GM11168 (cell line): ENCODE data around the gene HIPK4.
"Not testable (repeated sequence)": the region's sequence is repeated elsewhere in the genome, so short reads cannot be mapped to it uniquely, and the experiment has no call there.

Source experiments
- in situ Hi-C: fragments of 300-500 bp; cut with MboI; formaldehyde crosslinking; loops from one replicate; pipeline ENCODE4 v1.12.0; 2022; ENCODE audit warnings: low sequenced_read_pairs; ENCODE audit not compliant: unreplicated experiment

The HIPK4 gene

DNA sequence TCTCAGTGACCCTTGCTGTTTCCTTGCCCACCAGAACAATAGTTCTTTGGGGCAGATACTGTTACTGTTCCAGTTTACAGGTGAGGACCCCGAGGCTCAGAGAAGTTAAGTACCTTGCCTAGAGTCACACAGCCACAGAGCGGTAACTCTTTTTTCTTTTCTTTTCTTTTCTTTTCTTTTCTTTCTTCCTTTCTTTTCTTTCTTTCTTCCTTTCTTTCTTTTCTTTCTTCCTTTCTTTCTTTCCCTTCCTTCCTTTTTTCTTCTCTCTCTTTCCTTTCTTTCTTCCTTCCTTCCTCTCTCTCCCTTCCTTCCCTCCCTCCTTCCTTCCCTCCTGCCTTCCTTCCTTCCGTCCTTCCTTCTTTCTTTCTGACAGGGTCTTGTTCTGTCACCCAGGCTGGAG lies 28.1 kb upstream of the HIPK4 start:
- in situ Hi-C loops, result no loop called here

DNA sequence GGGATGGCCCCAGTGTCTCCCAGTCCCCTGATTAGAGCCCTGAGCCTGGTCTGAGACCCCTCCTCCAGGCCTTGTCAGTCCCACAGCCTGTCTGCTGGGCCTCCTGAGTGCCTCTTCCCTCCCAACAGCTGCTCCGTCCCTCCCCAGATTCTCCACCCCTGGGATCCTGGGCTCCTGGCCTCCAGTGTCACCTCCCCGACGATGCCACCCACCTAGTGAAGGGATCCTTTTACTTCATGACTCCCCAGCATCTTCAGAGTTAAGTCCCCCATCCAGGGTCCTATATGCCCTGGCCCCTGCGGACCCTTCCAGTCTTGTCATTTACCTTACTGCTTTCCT lies 27.6 kb upstream of the HIPK4 start:
- in situ Hi-C loops, result no loop called here

DNA sequence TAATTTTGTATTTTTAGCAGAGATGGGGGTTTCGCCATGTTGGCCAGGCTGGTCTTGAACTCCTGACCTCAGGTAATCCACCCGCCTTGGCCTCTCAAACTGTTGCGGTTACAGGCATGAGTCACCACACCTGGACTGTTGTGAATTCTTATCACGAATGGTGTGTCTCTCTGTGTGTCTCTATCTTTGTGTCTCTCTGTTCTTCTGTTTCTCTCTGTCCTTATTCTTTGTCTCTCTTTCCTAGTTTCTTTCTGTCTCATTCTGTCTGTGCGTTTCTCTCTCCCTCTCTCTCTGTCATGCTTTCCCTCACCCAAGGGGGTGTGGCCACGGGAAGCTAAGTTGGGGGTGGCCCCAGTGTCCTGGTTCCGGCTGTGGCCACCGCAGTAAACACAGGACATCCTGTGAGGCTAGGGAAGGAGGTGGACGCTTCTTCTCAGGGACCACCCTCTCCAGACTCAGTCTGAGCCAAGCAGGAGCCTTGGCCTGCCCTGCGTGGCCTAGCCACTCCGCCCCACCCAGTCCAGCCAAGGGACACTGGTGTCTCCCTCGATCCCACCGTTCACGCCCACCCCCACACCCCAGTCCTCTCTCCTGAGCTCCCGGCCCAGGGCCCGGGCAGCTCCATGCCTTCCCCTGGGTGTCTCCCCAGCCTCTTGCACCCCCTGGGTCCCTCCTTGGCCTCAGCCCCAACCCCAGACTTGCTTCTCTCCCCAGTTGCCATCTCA lies 27.1 kb upstream of the HIPK4 start:
- in situ Hi-C loops, result no loop called here

DNA sequence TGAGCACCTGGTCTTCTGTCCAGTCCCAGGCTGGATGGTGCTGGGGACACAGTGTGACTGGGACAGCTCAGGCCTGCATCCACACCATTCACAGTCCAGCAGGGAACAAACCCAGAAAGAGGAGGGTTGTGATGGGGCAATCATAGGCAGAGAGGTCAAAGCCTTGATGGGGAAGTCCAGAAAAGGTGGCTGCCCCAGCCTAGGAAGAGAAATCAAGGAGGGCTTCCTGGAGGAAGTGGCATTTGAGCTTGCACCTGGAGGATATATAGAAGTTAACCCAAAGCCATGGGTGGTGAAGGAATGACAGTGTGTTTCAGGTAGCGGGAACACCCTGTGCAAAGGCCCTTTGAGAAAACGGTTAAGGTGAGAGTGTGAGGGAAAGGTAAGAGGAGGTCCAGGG lies 25.8 kb upstream of the HIPK4 start:
- in situ Hi-C loops, result no loop called here

DNA sequence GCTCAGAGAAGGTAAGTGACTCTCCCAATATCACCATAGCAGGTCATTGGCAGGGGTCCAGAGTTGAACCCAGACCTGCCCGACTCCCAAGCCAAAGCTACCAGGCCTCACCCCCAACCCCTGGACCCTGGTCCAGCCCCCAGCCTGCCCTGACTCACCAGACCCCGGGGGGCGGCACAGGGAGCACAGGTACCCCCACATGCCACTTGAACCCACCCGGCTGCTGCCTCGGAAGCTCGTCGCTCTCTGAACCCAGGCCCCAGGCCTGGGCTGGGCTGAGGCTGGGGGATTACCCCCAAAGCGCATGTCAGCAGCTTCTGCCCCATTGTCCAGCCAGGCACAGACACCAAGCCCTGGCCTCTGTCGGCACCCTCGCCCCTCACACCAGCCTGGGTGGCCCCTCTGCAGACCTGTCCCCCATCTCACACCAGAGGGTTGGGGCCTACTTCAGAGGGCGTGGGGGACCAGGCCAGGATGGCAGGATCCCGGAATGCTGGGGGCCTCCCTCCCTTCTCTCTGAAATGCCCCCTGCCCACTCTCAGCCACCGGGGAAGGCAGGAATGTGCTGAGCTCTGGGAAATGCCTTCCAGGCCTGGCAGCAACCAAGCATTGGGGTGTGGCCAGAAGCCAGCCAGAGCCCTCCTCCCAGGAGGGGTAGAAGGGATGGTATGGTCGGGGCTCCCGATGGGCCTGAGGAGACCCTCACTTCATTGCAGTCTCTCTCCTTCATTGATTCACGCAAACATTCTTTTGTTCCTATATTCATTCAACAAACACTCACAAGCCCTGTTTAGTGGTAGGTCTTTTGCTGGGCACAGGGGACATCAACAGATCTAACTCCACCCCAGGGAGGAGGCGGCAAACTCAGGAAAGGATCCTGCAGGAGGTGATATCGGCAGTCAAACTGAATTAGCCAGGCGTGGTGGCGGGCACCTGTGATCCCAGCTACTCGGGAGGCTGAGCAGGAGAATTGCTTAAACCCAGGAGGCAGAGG lies 24.9 kb upstream of the HIPK4 start:
- in situ Hi-C loops, result no loop called here

DNA sequence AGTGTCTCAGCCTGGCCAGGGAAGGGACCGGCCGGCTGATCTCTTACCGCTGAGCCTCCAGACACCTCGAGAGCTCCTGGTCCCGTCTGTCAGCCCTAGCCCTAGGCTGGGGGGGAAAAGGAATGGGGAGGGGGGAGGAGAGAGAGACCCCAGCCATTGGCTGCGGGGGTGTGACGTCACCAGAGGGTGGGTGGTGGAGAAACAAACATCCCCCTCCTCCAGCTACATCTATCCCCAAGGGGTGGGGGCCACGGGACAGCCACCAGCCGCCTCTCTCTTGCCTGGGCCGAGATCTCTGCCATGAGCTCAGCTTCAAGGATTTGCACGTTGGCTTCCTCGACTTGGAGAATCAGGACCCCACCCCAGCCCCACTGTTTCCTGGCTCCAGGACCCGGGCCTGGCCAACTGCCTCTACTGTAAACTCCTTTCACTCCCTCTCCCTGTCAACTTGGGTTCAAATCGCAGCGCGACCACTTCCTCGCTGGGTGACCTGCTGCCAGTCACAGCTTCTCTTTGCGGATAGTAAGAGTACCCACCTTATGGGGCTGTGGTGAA lies 23.4 kb upstream of the HIPK4 start, which contains the start of gene PRX:
Gene PRX, minus strand, starts transcription at position 88 of the 555 bp plus-strand sequence. CDS start 5,446 bp downstream, outside the sequence.
- in situ Hi-C loops, result no loop called here

DNA sequence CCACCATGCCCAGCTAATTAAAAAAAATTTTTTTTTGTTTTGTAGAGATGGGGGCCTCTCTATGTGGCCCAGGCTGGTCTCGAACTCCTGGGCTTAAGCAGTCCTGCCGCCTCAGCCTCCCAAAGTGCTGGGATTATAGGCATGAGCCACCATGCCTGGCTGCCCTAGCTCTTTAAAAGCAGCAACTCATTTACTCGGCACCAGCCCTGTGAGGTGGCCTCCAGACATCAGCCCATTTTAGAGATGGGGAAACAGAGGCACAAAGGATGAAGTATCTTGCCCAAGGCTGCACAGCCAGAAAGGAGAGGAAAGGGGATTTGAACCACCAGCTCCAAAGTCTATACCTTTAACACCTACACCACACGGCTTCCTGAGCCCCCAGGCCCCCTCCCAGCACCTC lies 22.9 kb upstream of the HIPK4 start:
- in situ Hi-C loops, result no loop called here

DNA sequence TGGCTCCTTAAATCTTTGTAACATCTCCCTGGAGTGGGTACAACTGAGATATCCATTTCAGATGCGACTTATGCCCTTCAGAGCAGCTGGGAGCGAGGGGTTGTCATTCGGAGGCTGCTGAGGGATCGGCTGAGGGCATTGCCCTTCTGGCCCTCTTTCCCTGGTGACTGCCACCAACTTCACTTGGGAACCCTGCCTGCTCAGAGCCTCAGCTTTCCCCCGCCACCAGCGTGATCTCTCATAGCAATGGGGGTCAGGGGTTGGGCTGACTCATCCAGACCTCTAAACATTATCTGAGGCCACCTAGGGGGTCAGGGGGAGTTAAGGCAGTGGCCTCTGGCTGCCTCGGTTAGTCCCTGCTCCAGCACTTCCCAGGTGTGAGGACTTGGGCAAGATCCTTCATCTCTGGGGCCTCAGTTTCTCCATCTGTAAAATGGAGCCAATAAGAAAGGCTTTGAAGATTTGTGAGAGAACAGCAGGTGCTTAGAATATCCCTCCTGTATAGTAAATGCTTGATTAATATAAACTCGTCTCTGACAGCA lies 22.0 kb upstream of the HIPK4 start:
- in situ Hi-C loops, result no loop called here

DNA sequence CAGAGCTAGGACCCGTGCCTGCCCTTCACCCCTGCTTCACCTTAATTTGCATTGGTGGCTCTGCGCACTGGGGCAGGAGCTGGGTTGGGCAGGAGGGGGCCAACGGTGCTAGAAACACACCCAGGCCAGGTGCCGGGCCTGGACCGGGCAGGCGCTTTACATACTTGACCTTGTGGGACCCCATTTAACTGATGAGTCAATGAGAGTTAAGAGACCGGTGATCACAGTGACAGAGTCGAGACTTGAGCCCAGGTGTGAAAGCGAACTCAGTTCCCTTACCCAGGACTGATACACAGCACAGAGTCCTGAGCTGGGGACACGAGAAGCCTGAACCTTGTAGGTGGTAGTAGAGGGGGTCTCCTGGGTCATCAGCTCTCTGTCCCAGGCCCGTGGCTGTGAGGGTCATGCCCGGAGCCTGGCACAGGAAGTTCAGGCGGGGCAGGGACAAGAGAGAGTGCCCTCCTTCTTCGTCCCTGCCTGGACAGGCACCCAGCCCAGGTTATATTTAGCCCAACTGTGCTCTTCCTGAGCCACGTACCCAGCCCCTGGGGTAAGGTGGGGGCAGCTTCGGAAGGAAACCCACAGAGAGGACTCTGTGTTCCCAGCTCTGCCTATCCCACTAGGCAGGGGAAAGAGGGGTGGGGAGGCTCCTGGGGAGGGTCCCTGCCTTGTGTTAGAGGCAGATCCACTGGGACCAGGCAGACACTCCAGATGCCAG lies 21.3 kb upstream of the HIPK4 start:
- in situ Hi-C loops, result no loop called here

DNA sequence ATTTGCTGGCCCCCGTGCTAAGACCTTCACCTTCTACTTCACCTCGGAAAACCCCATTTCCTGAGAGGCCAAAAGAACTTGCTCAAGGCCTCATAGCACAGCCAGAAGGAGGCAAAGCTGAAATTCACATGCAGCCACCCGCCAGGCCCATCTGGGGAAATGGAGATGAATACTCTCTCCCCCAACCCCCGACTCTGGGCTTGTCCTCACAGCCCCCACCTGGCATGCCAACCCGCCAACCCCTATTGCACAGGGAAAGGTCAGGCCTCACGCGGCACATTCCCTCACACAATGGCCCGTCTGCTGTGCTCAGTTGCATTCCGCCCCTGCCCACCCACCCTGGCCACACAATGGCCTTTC lies 20.0 kb upstream of the HIPK4 start:
- in situ Hi-C loops, result no loop called here

DNA sequence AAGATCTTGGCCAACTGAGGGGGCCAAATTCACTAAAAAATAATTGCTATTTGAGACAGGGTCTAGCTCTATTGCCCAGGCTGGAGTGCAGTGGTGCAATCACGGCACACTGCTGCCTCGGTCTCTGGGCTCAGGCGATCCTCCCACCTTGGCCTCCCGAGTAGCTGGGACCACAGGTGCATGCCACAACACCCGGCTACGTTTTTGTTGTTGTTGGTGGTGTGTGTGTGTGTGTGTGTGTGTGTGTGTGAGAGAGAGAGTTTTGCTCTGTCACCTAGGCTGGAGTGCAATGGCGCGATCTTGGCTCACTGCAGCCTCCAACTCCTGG lies 18.6 kb upstream of the HIPK4 start:
- in situ Hi-C loops, result not testable (repeated sequence)

DNA sequence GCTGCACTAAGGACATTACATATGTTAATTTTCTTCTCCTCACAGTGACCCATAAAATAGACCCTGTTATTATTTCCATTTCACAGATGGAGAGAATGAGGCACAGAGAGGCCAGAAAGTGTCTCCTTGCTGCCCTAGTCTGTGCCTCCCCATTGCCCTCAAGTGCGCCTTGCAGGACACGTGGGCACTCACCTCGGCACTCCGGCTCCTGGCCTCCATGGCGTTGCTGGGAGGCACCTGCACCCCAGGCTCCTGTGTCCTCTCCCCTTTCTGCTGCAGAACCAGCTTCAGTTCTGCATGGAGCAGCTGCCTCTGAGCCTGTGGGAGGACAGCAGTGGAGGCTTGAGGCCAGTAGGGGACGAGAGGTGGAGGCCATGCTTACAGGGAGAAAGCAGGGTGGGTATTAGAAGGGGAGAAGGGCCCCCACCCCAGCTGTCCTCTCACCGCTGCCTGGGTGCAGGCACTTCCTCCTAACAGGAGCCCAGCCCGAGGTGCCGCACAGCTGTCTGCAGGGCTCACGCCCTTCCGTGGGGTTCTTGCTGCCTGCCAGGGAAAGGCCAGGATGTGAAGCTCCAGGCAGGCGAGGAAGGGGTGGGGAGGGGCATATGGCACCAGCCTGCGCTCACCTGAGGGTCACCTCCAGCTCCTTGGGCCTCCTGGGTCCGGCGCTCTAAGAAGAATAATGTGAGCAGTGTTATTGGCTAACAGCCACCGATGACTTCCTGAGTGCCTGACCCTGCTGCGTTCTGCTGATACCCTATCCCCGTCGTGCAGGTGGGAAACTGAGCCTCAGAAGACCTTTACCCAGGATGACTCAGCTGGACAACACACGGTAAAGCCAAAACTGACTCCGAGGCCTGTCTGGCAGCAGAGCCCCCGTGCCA lies 18.0 kb upstream of the HIPK4 start:
- in situ Hi-C loops, result no loop called here

DNA sequence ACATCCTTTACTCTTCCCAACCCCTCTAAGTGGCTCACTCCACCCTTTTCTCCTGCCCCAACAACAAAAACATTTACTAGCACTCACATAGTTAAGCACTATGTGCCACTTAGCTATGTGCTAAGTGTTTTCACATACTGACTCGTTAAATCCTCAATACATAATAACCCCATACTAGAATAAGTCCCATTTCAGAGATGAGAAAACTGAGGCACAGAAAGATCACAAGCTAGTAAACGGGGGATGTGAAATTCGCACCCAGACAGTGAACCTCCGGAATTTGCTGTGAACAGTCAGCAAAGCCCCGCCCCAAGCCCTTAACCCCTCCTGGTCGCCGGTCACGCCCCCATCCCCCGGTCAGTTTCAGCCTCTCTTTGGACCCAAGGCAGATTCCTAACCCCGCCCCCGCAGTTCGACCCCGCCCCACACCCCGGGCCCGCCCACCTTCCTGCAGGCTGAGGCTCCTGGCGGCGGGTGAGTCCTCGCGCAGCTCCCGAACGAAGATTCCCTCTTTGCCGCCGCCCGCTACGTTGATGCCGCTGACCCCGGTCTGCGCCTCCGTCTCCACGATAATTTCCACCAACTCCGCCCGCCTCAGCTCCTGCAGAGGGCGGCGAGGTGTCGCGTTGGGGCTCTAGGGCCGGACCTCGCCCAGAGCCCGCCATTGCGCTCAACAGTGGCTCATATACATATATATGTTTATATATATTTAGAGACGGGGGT lies 13.4 kb upstream of the HIPK4 start:
- in situ Hi-C loops, result no loop called here

DNA sequence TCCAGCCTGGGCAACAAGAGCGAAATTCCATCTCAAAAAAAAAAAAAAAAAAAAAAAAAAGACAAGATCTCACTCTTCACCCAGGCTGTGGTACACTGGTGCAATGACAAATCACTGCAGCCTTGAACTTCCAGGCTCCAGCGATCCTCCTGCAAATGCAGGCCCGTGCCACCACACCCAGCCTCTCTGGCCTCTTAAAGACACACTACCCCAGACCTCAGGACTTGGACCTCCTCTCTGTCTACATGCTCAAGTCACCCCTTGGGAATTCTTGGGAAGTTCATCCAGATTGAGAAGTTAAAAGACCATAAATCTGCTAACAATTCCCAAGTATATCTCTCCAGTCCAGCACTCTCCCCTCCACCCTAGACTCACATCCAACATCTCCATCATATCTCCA lies 10.6 kb upstream of the HIPK4 start:
- in situ Hi-C loops, result no loop called here

DNA sequence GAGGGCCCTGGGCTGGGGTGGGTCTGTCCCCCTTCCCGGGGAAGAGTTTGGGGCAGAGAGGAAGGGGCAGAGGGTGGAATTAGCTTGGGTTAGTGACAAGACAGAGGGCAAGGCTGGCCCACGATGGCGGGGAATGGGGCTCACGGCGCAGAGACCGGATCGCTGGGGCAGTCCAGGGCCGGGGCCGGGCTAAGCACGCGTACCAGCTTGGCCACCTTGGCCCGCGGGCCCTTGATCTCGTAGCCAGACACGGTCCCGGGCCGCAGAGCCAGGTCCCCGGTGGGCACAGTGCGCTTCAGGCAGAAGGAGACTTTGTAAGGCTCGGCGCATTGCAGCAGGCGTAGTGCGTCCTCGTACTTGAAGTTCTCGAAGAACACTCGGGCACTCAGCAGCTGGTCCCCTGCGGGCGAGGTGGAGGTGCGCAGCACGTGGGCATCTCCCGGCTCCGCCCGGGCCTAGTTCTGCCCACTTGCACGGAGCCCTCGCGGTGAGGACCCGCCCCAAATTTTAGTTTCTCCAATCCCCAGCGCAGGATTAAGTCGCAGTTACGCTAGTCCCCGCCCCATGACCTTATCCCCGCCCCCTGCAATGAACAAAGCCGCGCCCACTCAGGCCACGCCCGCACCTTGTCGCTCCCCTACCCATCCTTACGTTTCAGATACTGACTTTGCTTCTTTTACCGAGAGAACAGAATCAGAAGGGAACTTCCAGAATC lies 8.6 kb upstream of the HIPK4 start:
- in situ Hi-C loops, result no loop called here

DNA sequence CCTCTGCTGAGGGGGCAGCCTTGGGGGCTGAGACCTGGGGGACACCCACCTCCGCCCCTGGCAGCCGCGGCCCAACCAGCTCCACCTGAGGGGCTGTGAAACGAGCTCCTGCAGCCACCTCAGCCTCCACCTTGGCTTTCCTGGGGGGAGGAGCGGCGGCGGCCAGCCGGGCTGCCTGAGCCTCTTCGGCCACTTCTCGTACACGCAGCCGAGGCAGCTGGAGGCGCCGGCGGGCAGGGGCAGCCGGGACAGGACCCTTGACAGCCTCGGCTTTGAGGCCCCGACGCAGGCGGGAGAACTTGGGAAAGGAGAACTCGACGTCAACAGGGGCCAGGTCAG lies 7.6 kb upstream of the HIPK4 start:
- in situ Hi-C loops, result no loop called here

DNA sequence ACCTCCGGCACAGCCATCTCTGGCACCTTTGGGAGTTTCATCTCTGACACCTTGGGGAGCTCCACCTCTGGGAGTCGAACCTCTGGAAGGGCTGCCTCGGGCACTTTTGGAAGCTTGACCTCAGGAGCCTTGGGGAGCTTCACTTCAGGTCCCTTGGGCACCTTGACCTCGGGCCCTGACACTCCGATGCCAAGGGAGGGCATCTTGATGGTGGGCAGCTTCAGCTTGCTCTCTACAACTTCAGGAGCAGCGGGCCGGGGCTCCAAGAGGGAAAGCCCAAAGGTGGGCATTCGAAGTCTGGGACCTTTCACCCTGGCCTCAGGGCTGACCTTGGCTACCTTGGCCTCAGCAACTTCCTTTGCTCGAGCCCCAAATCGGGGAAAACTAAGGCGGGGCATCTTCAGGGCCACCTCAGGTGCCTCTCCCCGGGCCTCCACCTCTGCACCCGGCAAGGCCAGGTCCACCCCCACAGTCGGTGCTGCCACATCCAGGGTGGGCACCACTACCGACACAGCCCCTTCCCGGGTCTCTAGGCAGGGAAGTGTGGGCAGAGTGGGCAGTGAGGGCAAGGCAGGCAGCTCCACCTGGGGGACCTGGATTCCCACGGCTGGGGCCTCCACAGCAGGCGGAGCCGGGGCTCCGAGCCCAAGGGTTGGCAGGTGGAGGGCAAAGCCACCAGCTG lies 7.0 kb upstream of the HIPK4 start:
- in situ Hi-C loops, result no loop called here

DNA sequence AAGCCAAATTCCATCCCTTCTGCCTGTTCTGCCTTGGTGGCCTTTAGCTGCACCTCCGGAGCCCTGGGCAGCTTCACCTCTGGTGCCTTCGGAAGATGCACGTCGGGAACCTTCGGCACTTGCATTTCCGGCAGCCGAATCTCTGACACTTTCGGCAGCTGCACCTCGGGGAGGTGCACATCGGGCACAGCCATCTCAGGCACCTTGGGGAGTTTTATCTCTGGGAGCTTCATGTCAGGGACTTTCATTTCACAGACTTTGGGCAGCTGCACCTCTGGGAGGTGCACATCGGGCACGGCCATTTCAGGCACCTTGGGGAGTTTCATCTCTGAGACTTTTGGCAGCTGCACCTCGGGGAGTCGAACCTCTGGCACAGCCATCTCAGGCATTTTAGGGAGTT lies 6.0 kb upstream of the HIPK4 start:
- in situ Hi-C loops, result no loop called here
